GM12878 (cell line): ENCODE data around the gene FKBP11. TPM values are rescaled to one million over a fixed set of nuclear protein-coding genes. Genes with fewer than 3 reads are reported as not detected.
A peak's percentile ranks its signal among the peaks of the same experiment; 100 is the strongest.

Experiments used
- HDGF ChIP-seq: fragments of 450-650 bp; IDR thresholded peaks from 2 replicates; pipeline ENCODE4 v1.6.1; 2016; ENCODE audit warnings: antibody characterized with exemption
- LARP7 ChIP-seq: fragments of 450-650 bp; IDR thresholded peaks from 2 replicates; pipeline ENCODE4 v1.6.1; 2017; ENCODE audit warnings: mild to moderate bottlenecking
- MTA2 ChIP-seq: fragments of 450-650 bp; IDR thresholded peaks from 2 replicates; pipeline ENCODE4 v1.6.1; 2016; ENCODE audit warnings: low read depth, mild to moderate bottlenecking, moderate library complexity
- MTA3 ChIP-seq: IDR thresholded peaks from 2 replicates; pipeline ENCODE4 v1.6.1; 2012; ENCODE audit warnings: low read length, inconsistent platforms, borderline replicate concordance
- RCOR1 ChIP-seq: conservative IDR thresholded peaks from 2 replicates; pipeline ENCODE4 v1.6.1; 2012; ENCODE audit warnings: low read depth, low read length, improper control_type of control experiment
- SMAD1 ChIP-seq: fragments of 450-650 bp; IDR thresholded peaks from 2 replicates; pipeline ENCODE4 v1.6.1; 2018; ENCODE audit warnings: mild to moderate bottlenecking, low read depth; ENCODE audit not compliant: partially characterized antibody
- polyA plus RNA-seq, 11 experiments: library from polyadenylated mRNA; depleted of rRNA in 4 of 11; unstranded in 6 of 11; stranded (reverse) in 5 of 11; fragments of >200 nt; fragmentation: Nextera tagmentation in 4 of 11; fragmentation: Illumina TruSeq in 1 of 11; extraction: Ambion mirVana in 4 of 11; extraction: Trizol in 1 of 11; gene quantifications; 1 replicate in 1 of 11; 2 replicates in 10 of 11; pipeline versions ENCODE4 v1.2.1 to v1.2.3, GENCODE V29; 2011 to 2016; ENCODE audit warnings: inconsistent platforms in 2 of 11, missing spikeins in 2 of 11, low read depth in 1 of 11
- total RNA-seq, 4 experiments: library from RNA; depleted of rRNA in 3 of 4; stranded (reverse); fragments of >200 nt in 3 of 4; fragmentation: Illumina TruSeq in 1 of 4; extraction: Trizol in 1 of 4; gene quantifications; 2 replicates each; pipeline versions ENCODE4 v1.2.1 to v1.2.3, GENCODE V29; 2013 to 2021
- TF ChIP-seq, protein P1 (sequence below): fragments of 450-650 bp; IDR thresholded peaks from 2 replicates; pipeline ENCODE4 v1.6.1; 2017; ENCODE audit warnings: mild to moderate bottlenecking, moderate library complexity
- TF ChIP-seq, protein P2 (sequence below): fragments of 450-650 bp; IDR thresholded peaks from 2 replicates; pipeline ENCODE4 v1.6.1; 2017; ENCODE audit warnings: antibody characterized with exemption, mild to moderate bottlenecking, moderate library complexity
- TF ChIP-seq, protein P3 (sequence below): fragments of 450-650 bp; formaldehyde crosslinking; IDR thresholded peaks from 2 replicates; pipeline ENCODE4 v1.5.0; 2022; ENCODE audit warnings: mild to moderate bottlenecking, missing genetic modification characterization
- TF ChIP-seq, protein P4 (sequence below): fragments of 450-650 bp; IDR thresholded peaks from 2 replicates; pipeline ENCODE4 v1.6.1; 2016; ENCODE audit warnings: mild to moderate bottlenecking, moderate library complexity, borderline replicate concordance
- TF ChIP-seq, protein P5 (sequence below): fragments of 450-650 bp; conservative IDR thresholded peaks from 2 replicates; pipeline ENCODE4 v1.6.1; 2017; ENCODE audit warnings: mild to moderate bottlenecking, moderate library complexity

The FKBP11 gene
- total and polyA plus RNA-seq, 10 of the 15 experiments (the other 5 are each of a cell fraction or from before 2014, with no cell fraction given): 25.0 to 135 (median 56.5) TPM

DNA sequence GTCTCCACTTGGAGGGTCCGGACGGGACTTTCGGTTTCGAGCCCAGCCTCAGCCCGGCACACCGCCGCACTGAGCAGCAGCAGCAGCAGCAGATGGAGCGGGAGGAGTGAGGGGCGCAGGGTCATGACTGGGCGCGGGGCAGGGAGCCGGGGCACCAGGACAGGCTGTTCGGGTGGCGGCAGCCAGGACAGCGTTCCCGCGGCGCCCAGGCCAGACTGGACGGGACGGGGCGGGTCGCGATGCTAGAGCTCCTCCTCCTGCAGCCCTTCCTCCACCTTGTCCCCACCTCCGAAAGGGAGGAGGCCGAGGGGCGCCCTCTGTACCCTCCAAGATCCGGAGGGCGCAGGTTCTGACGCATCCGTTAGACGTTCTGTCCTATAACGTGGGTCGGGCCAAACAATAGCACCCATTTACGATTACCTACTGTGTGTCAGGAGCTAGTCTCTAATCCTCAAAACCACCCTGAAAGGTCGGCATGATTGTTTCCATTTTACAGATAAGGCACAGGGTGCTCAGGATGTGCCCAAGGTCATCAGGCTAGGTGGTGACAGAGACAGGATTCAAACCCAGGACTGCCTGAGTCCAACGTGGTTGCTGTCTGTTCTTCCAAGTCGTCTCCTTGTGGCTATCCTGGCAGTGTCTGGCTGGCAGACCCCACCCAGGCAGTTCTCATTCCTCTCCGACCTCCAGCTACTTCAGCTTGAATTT, at the start of gene FKBP11 (continued):
- TF ChIP-seq, protein P1, sequence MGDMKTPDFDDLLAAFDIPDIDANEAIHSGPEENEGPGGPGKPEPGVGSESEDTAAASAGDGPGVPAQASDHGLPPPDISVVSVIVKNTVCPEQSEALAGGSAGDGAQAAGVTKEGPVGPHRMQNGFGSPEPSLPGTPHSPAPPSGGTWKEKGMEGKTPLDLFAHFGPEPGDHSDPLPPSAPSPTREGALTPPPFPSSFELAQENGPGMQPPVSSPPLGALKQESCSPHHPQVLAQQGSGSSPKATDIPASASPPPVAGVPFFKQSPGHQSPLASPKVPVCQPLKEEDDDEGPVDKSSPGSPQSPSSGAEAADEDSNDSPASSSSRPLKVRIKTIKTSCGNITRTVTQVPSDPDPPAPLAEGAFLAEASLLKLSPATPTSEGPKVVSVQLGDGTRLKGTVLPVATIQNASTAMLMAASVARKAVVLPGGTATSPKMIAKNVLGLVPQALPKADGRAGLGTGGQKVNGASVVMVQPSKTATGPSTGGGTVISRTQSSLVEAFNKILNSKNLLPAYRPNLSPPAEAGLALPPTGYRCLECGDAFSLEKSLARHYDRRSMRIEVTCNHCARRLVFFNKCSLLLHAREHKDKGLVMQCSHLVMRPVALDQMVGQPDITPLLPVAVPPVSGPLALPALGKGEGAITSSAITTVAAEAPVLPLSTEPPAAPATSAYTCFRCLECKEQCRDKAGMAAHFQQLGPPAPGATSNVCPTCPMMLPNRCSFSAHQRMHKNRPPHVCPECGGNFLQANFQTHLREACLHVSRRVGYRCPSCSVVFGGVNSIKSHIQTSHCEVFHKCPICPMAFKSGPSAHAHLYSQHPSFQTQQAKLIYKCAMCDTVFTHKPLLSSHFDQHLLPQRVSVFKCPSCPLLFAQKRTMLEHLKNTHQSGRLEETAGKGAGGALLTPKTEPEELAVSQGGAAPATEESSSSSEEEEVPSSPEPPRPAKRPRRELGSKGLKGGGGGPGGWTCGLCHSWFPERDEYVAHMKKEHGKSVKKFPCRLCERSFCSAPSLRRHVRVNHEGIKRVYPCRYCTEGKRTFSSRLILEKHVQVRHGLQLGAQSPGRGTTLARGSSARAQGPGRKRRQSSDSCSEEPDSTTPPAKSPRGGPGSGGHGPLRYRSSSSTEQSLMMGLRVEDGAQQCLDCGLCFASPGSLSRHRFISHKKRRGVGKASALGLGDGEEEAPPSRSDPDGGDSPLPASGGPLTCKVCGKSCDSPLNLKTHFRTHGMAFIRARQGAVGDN: no peak
- TF ChIP-seq, protein P2, sequence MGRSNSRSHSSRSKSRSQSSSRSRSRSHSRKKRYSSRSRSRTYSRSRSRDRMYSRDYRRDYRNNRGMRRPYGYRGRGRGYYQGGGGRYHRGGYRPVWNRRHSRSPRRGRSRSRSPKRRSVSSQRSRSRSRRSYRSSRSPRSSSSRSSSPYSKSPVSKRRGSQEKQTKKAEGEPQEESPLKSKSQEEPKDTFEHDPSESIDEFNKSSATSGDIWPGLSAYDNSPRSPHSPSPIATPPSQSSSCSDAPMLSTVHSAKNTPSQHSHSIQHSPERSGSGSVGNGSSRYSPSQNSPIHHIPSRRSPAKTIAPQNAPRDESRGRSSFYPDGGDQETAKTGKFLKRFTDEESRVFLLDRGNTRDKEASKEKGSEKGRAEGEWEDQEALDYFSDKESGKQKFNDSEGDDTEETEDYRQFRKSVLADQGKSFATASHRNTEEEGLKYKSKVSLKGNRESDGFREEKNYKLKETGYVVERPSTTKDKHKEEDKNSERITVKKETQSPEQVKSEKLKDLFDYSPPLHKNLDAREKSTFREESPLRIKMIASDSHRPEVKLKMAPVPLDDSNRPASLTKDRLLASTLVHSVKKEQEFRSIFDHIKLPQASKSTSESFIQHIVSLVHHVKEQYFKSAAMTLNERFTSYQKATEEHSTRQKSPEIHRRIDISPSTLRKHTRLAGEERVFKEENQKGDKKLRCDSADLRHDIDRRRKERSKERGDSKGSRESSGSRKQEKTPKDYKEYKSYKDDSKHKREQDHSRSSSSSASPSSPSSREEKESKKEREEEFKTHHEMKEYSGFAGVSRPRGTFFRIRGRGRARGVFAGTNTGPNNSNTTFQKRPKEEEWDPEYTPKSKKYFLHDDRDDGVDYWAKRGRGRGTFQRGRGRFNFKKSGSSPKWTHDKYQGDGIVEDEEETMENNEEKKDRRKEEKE: no peak
- no peak for TF ChIP-seq SMAD1
- no peak; the same call in 1 of the 2 replicates for TF ChIP-seq MTA2
- TF ChIP-seq, protein P3, sequence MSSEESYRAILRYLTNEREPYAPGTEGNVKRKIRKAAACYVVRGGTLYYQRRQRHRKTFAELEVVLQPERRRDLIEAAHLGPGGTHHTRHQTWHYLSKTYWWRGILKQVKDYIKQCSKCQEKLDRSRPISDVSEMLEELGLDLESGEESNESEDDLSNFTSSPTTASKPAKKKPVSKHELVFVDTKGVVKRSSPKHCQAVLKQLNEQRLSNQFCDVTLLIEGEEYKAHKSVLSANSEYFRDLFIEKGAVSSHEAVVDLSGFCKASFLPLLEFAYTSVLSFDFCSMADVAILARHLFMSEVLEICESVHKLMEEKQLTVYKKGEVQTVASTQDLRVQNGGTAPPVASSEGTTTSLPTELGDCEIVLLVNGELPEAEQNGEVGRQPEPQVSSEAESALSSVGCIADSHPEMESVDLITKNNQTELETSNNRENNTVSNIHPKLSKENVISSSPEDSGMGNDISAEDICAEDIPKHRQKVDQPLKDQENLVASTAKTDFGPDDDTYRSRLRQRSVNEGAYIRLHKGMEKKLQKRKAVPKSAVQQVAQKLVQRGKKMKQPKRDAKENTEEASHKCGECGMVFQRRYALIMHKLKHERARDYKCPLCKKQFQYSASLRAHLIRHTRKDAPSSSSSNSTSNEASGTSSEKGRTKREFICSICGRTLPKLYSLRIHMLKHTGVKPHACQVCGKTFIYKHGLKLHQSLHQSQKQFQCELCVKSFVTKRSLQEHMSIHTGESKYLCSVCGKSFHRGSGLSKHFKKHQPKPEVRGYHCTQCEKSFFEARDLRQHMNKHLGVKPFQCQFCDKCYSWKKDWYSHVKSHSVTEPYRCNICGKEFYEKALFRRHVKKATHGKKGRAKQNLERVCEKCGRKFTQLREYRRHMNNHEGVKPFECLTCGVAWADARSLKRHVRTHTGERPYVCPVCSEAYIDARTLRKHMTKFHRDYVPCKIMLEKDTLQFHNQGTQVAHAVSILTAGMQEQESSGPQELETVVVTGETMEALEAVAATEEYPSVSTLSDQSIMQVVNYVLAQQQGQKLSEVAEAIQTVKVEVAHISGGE (CRISPR knock-in tag): no peak
- TF ChIP-seq RCOR1: no peak
- TF ChIP-seq, protein P4, sequence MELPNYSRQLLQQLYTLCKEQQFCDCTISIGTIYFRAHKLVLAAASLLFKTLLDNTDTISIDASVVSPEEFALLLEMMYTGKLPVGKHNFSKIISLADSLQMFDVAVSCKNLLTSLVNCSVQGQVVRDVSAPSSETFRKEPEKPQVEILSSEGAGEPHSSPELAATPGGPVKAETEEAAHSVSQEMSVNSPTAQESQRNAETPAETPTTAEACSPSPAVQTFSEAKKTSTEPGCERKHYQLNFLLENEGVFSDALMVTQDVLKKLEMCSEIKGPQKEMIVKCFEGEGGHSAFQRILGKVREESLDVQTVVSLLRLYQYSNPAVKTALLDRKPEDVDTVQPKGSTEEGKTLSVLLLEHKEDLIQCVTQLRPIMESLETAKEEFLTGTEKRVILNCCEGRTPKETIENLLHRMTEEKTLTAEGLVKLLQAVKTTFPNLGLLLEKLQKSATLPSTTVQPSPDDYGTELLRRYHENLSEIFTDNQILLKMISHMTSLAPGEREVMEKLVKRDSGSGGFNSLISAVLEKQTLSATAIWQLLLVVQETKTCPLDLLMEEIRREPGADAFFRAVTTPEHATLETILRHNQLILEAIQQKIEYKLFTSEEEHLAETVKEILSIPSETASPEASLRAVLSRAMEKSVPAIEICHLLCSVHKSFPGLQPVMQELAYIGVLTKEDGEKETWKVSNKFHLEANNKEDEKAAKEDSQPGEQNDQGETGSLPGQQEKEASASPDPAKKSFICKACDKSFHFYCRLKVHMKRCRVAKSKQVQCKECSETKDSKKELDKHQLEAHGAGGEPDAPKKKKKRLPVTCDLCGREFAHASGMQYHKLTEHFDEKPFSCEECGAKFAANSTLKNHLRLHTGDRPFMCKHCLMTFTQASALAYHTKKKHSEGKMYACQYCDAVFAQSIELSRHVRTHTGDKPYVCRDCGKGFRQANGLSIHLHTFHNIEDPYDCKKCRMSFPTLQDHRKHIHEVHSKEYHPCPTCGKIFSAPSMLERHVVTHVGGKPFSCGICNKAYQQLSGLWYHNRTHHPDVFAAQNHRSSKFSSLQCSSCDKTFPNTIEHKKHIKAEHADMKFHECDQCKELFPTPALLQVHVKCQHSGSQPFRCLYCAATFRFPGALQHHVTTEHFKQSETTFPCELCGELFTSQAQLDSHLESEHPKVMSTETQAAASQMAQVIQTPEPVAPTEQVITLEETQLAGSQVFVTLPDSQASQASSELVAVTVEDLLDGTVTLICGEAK: no peak
- TF ChIP-seq, protein P5, sequence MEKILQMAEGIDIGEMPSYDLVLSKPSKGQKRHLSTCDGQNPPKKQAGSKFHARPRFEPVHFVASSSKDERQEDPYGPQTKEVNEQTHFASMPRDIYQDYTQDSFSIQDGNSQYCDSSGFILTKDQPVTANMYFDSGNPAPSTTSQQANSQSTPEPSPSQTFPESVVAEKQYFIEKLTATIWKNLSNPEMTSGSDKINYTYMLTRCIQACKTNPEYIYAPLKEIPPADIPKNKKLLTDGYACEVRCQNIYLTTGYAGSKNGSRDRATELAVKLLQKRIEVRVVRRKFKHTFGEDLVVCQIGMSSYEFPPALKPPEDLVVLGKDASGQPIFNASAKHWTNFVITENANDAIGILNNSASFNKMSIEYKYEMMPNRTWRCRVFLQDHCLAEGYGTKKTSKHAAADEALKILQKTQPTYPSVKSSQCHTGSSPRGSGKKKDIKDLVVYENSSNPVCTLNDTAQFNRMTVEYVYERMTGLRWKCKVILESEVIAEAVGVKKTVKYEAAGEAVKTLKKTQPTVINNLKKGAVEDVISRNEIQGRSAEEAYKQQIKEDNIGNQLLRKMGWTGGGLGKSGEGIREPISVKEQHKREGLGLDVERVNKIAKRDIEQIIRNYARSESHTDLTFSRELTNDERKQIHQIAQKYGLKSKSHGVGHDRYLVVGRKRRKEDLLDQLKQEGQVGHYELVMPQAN: peak; percentile 35; the same call in 1 of the 2 replicates
- TF ChIP-seq LARP7: peak; percentile 23
- no peak; the same call in 1 of the 2 replicates for TF ChIP-seq MTA3
- TF ChIP-seq HDGF: 0 out of 2 replicates have a peak, but pooled peaks have one; percentile 24
